Measurements from ENCODE around the gene NDUFA6. TPM values are rescaled to one million over a fixed set of nuclear protein-coding genes. Genes with fewer than 3 reads are reported as not detected.

Gene NDUFA6
- total and polyA plus RNA-seq, 4 donors = 43.7 to 235 (median 56.6) TPM

DNA sequence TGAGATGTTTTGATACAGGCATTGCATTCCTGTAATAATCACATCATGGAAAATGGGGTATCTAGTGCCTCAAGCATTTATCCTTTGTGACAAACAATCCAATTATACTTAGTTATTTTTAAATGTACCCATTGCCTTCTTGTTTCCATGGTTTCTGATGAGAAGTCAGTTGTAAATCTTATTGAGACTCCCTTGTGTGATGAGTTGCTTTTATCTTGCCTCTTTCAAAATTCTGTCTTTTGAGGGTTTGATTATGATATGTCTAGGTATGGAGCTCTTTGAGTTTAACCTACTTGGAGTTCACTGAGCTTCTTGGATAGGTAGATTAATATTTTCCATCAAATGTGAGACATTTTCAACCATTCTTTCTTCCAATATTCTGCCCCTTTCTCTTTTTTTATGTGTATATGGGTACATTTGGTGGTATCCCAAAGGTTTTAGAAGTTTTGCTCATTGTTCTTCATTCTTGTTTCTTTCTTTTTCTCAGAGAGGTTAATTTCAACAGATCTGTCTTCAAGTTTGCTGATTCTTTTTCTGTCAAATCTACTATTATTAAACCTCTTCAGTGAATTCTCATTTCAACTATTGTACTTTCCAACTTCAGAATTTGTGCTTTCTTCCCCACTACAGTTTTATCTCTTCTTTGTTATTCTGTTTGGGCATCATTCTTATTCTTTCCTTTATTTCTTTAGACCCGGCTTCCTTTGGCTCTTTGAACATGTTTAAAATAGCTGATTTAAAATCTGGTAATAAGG lies 33.6 kb downstream of the NDUFA6 start:
- Histone ChIP-seq H3K9ac (ENCODE audit: low read depth in 1 of 2, low read length in 2 of 2) (no peak overlapping the region), H3K36me3 (ENCODE audit: control insufficient read depth in 4 of 4, insufficient read depth in 3 of 4, low read depth in 1 of 4, low read length in 3 of 4) (peaks cover 6 to 29% (median 17%) of the 10 kb centered on the region in 4 donors), H3K27ac (ENCODE audit: low read depth in 1 of 2, low read length in 2 of 2) (no peak overlapping the region), H3K4me3 (ENCODE audit: low read depth in 1 of 3, low read length in 3 of 3) (no peak overlapping the region), H3K27me3 (ENCODE audit: control insufficient read depth in 4 of 4, insufficient read depth in 4 of 4, low read length in 3 of 4) (no peaks in the 10 kb centered on the region), H3K9me3 (ENCODE audit: control insufficient read depth in 4 of 4, low read length in 3 of 4) (no peaks in the 10 kb centered on the region), H3K4me1 (ENCODE audit: control insufficient read depth in 4 of 4, insufficient read depth in 4 of 4, low read length in 3 of 4) (no peaks in the 10 kb centered on the region)
- DNase-seq (ENCODE audit: low spot score) = no peak
- 100% methylated on average over 1 of the region's 1 CpG for WGBS
- TF ChIP-seq YY1 (IDR thresholded peaks at IDR 0.05) = no peak
- TF ChIP-seq RAD21 (IDR thresholded peaks at IDR 0.05) = no peak
- TF ChIP-seq HNF4G (IDR thresholded peaks at IDR 0.05) = no peak
- TF ChIP-seq HNF4A (conservative IDR thresholded peaks at IDR 0.05) = no peak
- no peak for TF ChIP-seq FOXA1 (IDR thresholded peaks at IDR 0.05)
- no peak for TF ChIP-seq EGR1 (IDR thresholded peaks at IDR 0.05; ENCODE audit: low read depth in 2 of 2)

- Histone ChIP-seq H3K9ac (ENCODE audit: low read depth in 1 of 2, low read length in 2 of 2) (no peak overlapping the region), H3K4me1 (ENCODE audit: control insufficient read depth in 4 of 4, insufficient read depth in 4 of 4, low read length in 3 of 4) (no peaks in the 10 kb centered on the region), H3K4me3 (ENCODE audit: low read depth in 1 of 3, low read length in 3 of 3) (no peak overlapping the region), H3K9me3 (ENCODE audit: control insufficient read depth in 4 of 4, low read length in 3 of 4) (no peaks in the 10 kb centered on the region), H3K36me3 (ENCODE audit: control insufficient read depth in 4 of 4, insufficient read depth in 3 of 4, low read depth in 1 of 4, low read length in 3 of 4) (no peaks in the 10 kb centered on the region), H3K27ac (ENCODE audit: low read depth in 1 of 2, low read length in 2 of 2) (no peak overlapping the region), H3K27me3 (ENCODE audit: control insufficient read depth in 4 of 4, insufficient read depth in 4 of 4, low read length in 3 of 4) (no peaks in the 10 kb centered on the region)
- 92% methylated on average over 3 of the region's 3 CpGs for WGBS
- no peak for DNase-seq (ENCODE audit: low spot score)
- TF ChIP-seq HNF4G (IDR thresholded peaks at IDR 0.05) = no peak
- no peak for TF ChIP-seq FOXA2 (IDR thresholded peaks at IDR 0.05)
- TF ChIP-seq, protein P1, sequence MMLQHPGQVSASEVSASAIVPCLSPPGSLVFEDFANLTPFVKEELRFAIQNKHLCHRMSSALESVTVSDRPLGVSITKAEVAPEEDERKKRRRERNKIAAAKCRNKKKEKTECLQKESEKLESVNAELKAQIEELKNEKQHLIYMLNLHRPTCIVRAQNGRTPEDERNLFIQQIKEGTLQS (IDR thresholded peaks at IDR 0.05) = no peak
- TF ChIP-seq SP1 (IDR thresholded peaks at IDR 0.05) = no peak
- TF ChIP-seq, protein P2, sequence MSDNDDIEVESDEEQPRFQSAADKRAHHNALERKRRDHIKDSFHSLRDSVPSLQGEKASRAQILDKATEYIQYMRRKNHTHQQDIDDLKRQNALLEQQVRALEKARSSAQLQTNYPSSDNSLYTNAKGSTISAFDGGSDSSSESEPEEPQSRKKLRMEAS (IDR thresholded peaks at IDR 0.05) = no peak
- TF ChIP-seq RAD21 (IDR thresholded peaks at IDR 0.05) = no peak
- TF ChIP-seq TAF1 (conservative IDR thresholded peaks at IDR 0.05) = no peak
- TF ChIP-seq JUND (IDR thresholded peaks at IDR 0.05) = no peak
- TF ChIP-seq GABPA (IDR thresholded peaks at IDR 0.05 in 1 of 2, conservative IDR thresholded peaks at IDR 0.05 in 1 of 2) = no peak
- no peak for TF ChIP-seq EGR1 (IDR thresholded peaks at IDR 0.05; ENCODE audit: low read depth in 2 of 2)
- TF ChIP-seq FOXA1 (IDR thresholded peaks at IDR 0.05) = no peak
- no peak for TF ChIP-seq REST (IDR thresholded peaks at IDR 0.05)
- TF ChIP-seq YY1 (IDR thresholded peaks at IDR 0.05) = no peak
- no peak for TF ChIP-seq RXRA (IDR thresholded peaks at IDR 0.05)
Measured at GRCh38 chr22:42052765-42053164, 37.8 kb downstream of the NDUFA6 start.

All from liver (tissue), 9 donors.